HFF-Myc (cell line): ENCODE measurements around the gene CEP135.

ENCODE experiments used
- DNase-seq: peaks from one replicate; pipeline ENCODE4 v3.0.0-alpha.2; 2011; ENCODE audit warnings: low read depth; ENCODE audit errors: extremely low read depth
- H3K4me3 ChIP-seq: replicated peaks from 2 replicates; pipeline ENCODE4 v1.5.1; 2011; ENCODE audit warnings: low read depth, mild to moderate bottlenecking, control low read depth, low read length
- CTCF ChIP-seq: IDR thresholded peaks from 2 replicates; pipeline ENCODE4 v1.5.1; 2012; ENCODE audit warnings: mild to moderate bottlenecking, low read depth, low read length, control low read depth; ENCODE audit errors: missing control alignments

CEP135 gene

GRCh38 chr4:55938481-55938880 is 10.3 kb upstream of the CEP135 start:
- no peak for DNase-seq
- H3K4me3 ChIP-seq: no peak overlapping the region
- TF ChIP-seq CTCF: no peak

GRCh38 chr4:55939421-55939820 is 9.3 kb upstream of the CEP135 start:
- DNase-seq: no peak
- no peak for TF ChIP-seq CTCF
- H3K4me3 ChIP-seq: no peak overlapping the region

DNA sequence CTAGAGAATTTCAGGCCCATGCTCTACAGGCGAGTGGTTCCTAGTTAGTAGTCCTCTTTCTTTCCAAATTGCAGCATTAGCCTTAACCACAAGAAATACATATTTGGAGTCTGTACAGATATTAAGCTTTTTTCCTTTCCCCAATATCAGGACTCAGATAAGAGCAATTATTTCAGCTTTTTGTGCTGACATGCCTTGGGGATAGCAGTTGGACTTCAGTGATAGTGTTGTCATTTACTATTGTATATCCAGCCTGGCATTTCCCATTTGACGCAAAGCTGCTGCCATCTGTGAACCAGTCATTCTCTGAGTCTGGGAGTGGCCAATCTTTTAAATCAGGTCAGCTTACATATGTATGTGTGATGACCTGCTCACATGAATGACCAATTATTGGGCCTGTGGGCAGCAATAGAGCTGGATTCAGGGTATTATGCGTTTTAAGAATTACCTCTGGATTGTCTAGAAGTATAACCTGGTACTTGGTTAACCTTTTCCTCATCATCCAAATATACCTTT is 6.8 kb upstream of the CEP135 start:
- DNase-seq: no peak
- TF ChIP-seq CTCF: no peak
- no peak overlapping the region for H3K4me3 ChIP-seq

DNA sequence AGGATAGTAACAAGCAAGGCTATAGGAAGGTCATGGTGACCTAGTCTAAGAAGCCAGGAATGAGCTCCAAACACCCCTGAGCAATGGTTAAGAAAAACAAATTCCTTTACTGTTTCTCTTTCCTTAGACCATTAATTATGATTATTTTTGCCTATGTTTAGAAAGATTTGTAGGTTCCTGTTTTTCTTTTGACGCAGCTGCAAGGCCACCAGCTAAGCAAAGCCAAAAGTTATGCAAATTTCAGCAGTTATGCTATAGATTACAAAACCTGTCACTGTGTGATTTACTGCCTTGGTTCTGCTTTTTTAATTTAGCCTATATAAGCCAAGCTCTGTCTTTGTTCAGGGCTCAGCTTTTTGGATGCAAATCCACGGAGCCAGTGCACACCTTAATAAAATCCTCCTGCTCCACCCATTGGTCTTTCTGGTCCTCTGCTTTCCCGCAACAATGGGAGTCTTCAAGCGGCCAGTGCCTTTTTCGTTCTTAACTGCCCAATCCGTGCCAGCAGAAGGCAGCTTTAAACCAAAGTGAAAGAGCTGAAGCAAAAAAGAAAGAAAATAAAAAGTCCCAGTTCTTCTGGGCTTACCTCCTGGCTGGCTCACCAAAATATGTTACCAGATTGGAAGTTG is 1.4 kb upstream of the CEP135 start:
- DNase-seq: no peak
- TF ChIP-seq CTCF: no peak
- peak overlapping the region; percentile 67 for H3K4me3 ChIP-seq

- peak overlapping the region; percentile 67 for H3K4me3 ChIP-seq
- no peak for TF ChIP-seq CTCF
- DNase-seq: peak; percentile 77
Observed at GRCh38 chr4:55947912-55948725, 626 bp upstream of the CEP135 start.

DNA sequence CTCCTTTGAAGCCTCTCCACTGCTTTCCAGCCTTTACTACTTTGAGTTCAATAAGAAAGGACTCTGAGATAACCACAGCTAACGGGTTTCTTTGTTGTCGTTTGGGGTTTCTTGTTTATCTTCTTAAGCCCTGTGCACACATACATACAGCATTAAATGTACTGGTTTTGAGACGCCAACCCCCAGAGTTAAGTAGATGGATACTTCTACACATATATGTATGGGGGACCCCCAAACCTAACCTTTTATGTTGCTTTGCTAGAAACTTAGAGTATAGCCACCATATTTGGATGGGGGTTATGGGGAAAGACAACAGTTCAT is 697 bp downstream of the CEP135 start:
- no peak for DNase-seq
- no peak for TF ChIP-seq CTCF
- peak overlapping the region; percentile 67 for H3K4me3 ChIP-seq
